Fibroblast of lung (primary cell): Measurements from ENCODE around the gene XKR7. TPM values are rescaled to one million over a fixed set of nuclear protein-coding genes. Genes with fewer than 3 reads are reported as not detected.

Experiments used
- DNase-seq, 2 donors: peaks; one replicate each; pipeline versions ENCODE4 v3.0.0 to v3.0.0-alpha.2; 2010; ENCODE audit warnings: low read depth in 2 of 2
- H2AFZ ChIP-seq: 2 replicates; pipeline ENCODE4 v1.5.1; 2012; ENCODE audit warnings: low read length, control low read depth, inconsistent platforms
- H3K27ac ChIP-seq: 2 replicates; pipeline ENCODE4 v1.5.1; 2011; ENCODE audit warnings: low read length, control low read depth; ENCODE audit not compliant: insufficient read depth
- H3K27me3 ChIP-seq: 2 replicates; pipeline ENCODE4 v1.5.1; 2011; ENCODE audit warnings: mild to moderate bottlenecking, low read length; ENCODE audit not compliant: control insufficient read depth, insufficient read depth
- H3K36me3 ChIP-seq: 2 replicates; pipeline ENCODE4 v1.5.1; 2011; ENCODE audit warnings: low read length; ENCODE audit not compliant: control insufficient read depth, insufficient read depth
- H3K4me1 ChIP-seq: 2 replicates; pipeline ENCODE4 v1.5.1; 2011; ENCODE audit warnings: low read length; ENCODE audit not compliant: control insufficient read depth, insufficient read depth; ENCODE audit errors: extremely low read depth
- H3K4me2 ChIP-seq: 2 replicates; pipeline ENCODE4 v1.5.1; 2011; ENCODE audit warnings: low read length, control low read depth; ENCODE audit not compliant: insufficient read depth; ENCODE audit errors: extremely low read depth
- H3K4me3 ChIP-seq, 4 experiments: fragments of 200-600 bp in 1 of 4; sonication (generic) in 1 of 4; replicated peaks in 1 of 4; 2 replicates each; pipeline ENCODE4 v1.5.1; 2011 to 2016; ENCODE audit warnings: low read length in 4 of 4, low read depth in 3 of 4, mild to moderate bottlenecking in 3 of 4, control low read depth in 2 of 4, inconsistent platforms in 1 of 4, mixed read lengths in 1 of 4; ENCODE audit not compliant: insufficient read depth in 1 of 4; ENCODE audit errors: control extremely low read depth in 1 of 4
- H3K79me2 ChIP-seq: 2 replicates; pipeline ENCODE4 v1.5.1; 2012; ENCODE audit warnings: mild to moderate bottlenecking, low read length, inconsistent platforms; ENCODE audit not compliant: control insufficient read depth, insufficient read depth
- H3K9ac ChIP-seq: 2 replicates; pipeline ENCODE4 v1.5.1; 2011; ENCODE audit warnings: mild to moderate bottlenecking, low read length, control low read depth; ENCODE audit not compliant: insufficient read depth
- H3K9me3 ChIP-seq: 2 replicates; pipeline ENCODE4 v1.5.1; 2012; ENCODE audit warnings: low read depth, low read length; ENCODE audit not compliant: control insufficient read depth, insufficient read depth
- H4K20me1 ChIP-seq: 2 replicates; pipeline ENCODE4 v1.5.1; 2011; ENCODE audit warnings: low read length; ENCODE audit not compliant: control insufficient read depth, insufficient read depth; ENCODE audit errors: extremely low read depth
- CTCF ChIP-seq, 2 donors: IDR thresholded peaks in 1 of 2; conservative IDR thresholded peaks in 1 of 2; 1 replicate in 1 of 2; 2 replicates in 1 of 2; pipeline ENCODE4 v1.5.1; 2011 to 2012; ENCODE audit warnings: low read length in 2 of 2, control low read depth in 1 of 2, inconsistent platforms in 1 of 2, low read depth in 1 of 2, mild to moderate bottlenecking in 1 of 2
- EZH2 ChIP-seq: IDR thresholded peaks from 2 replicates; pipeline ENCODE4 v1.5.1; 2012; ENCODE audit warnings: low read length, control low read depth, mild to moderate bottlenecking; ENCODE audit errors: missing control alignments
- polyA plus RNA-seq, 2 donors: library from polyadenylated mRNA; depleted of rRNA in 1 of 2; stranded (reverse) in 1 of 2; unstranded in 1 of 2; fragments of >200 nt; gene quantifications; 2 replicates each; pipeline ENCODE4 v1.2.1, GENCODE V29; 2011 to 2012; ENCODE audit warnings: missing spikeins in 1 of 2
- total RNA-seq: library from RNA; depleted of rRNA; stranded (reverse); fragments of >200 nt; gene quantifications from 2 replicates; pipeline ENCODE4 v1.2.1, GENCODE V29; 2014

Gene XKR7
- total and polyA plus RNA-seq, 2 donors (not counting 1 experiment from before 2014, with no cell fraction given): not detected

- Histone ChIP-seq H3K27me3 (peaks cover 10% of the 10 kb centered on the region), H3K9ac (no peak overlapping the region), H3K79me2 (no peaks in the 10 kb centered on the region), H3K4me3 (no peak overlapping the region), H3K36me3 (no peaks in the 10 kb centered on the region), H4K20me1 (no peaks in the 10 kb centered on the region), H3K27ac (no peak overlapping the region), H3K9me3 (no peaks in the 10 kb centered on the region), H3K4me2 (no peak overlapping the region), H2AFZ (no peak overlapping the region), H3K4me1 (no peaks in the 10 kb centered on the region)
- no peak for TF ChIP-seq EZH2
- no peak for DNase-seq
Measured at GRCh38 chr20:31974951-31975487, 7.1 kb downstream of the XKR7 start.

- Histone ChIP-seq H3K79me2 (no peaks in the 10 kb centered on the region), H4K20me1 (no peaks in the 10 kb centered on the region), H3K27ac (no peak overlapping the region), H3K9me3 (no peaks in the 10 kb centered on the region), H3K4me1 (no peaks in the 10 kb centered on the region), H3K36me3 (no peaks in the 10 kb centered on the region), H3K4me3 (no peak overlapping the region), H3K27me3 (peaks cover 9% of the 10 kb centered on the region), H3K4me2 (no peak overlapping the region), H3K9ac (no peak overlapping the region), H2AFZ (no peak overlapping the region)
- TF ChIP-seq EZH2 (no peak), CTCF (conservative IDR thresholded peaks at IDR 0.05 in 1 of 2, IDR thresholded peaks at IDR 0.05 in 1 of 2; ENCODE audit: low read depth in 1 of 2, low read length in 2 of 2) (no peak)
- DNase-seq: no peak
Measured at GRCh38 chr20:31975874-31976273, 7.9 kb downstream of the XKR7 start.

- no peaks in the 10 kb centered on the region for H3K9me3 ChIP-seq
- H3K4me3 ChIP-seq: no peak overlapping the region
- H3K27me3 ChIP-seq: peaks cover 5% of the 10 kb centered on the region
- no peaks in the 10 kb centered on the region for H3K4me1 ChIP-seq
- H3K27ac ChIP-seq: no peak overlapping the region
- H3K79me2 ChIP-seq: no peaks in the 10 kb centered on the region
- DNase-seq: no peak
- H3K36me3 ChIP-seq: no peaks in the 10 kb centered on the region
- no peak overlapping the region for H2AFZ ChIP-seq
- no peak overlapping the region for H3K4me2 ChIP-seq
- TF ChIP-seq CTCF (conservative IDR thresholded peaks at IDR 0.05 in 1 of 2, IDR thresholded peaks at IDR 0.05 in 1 of 2; ENCODE audit: low read depth in 1 of 2, low read length in 2 of 2) (no peak), EZH2 (no peak)
- no peak overlapping the region for H3K9ac ChIP-seq
- H4K20me1 ChIP-seq: no peaks in the 10 kb centered on the region
Measured at GRCh38 chr20:31977080-31977479, 9.1 kb downstream of the XKR7 start.
